ENCODE results near the gene MAP3K2.

MAP3K2 gene

GRCh38 chr2:127414638-127415592 is 27.1 kb upstream of the MAP3K2 start:
- H4K20me1 ChIP-seq (ENCODE audit: insufficient read depth, low read length, poor library complexity, severe bottlenecking): no peaks in the 10 kb centered on the region
- no peak for TF ChIP-seq CTCF (conservative IDR thresholded peaks at IDR 0.05; ENCODE audit: low read length)
- no peak for TF ChIP-seq EZH2phosphoT487 (IDR thresholded peaks at IDR 0.05; ENCODE audit: borderline replicate concordance)
- 0 out of 2 replicates have a peak, but pooled peaks cover 3% of the 10 kb centered on the region for H3F3A ChIP-seq (ENCODE audit: low read depth)
- no peaks in the 10 kb centered on the region for H3K79me2 ChIP-seq (ENCODE audit: insufficient read depth, low read length)
- H3K4me2 ChIP-seq (ENCODE audit: low read depth, low read length, poor library complexity, severe bottlenecking): no peak overlapping the region
- peaks cover 9% of the 10 kb centered on the region for H3K4me1 ChIP-seq (ENCODE audit: insufficient read depth, low read length, poor library complexity, severe bottlenecking)
- H3K9me2 ChIP-seq (replicated peaks; ENCODE audit: low read depth, low read length): no peaks in the 10 kb centered on the region
- H2AFZ ChIP-seq (ENCODE audit: low read length): no peak overlapping the region
- no peaks in the 10 kb centered on the region for H3K27me3 ChIP-seq (ENCODE audit: insufficient read depth, low read length, poor library complexity, severe bottlenecking)
- H3K9me3 ChIP-seq (ENCODE audit: insufficient read depth, low read depth, low read length): no peaks in the 10 kb centered on the region
- no peak overlapping the region for H3K9ac ChIP-seq (ENCODE audit: low read depth, low read length, poor library complexity, severe bottlenecking)
- no peak overlapping the region for H3K4me3 ChIP-seq (ENCODE audit: low read length, poor library complexity, severe bottlenecking)
- H3K36me3 ChIP-seq (ENCODE audit: insufficient read depth, low read length): no peaks in the 10 kb centered on the region

- H3K9me2 ChIP-seq (replicated peaks; ENCODE audit: low read depth, low read length): no peaks in the 10 kb centered on the region
- H3K4me2 ChIP-seq (ENCODE audit: low read depth, low read length, poor library complexity, severe bottlenecking): no peak overlapping the region
- H3K4me1 ChIP-seq (ENCODE audit: insufficient read depth, low read length, poor library complexity, severe bottlenecking): peaks cover 9% of the 10 kb centered on the region
- no peaks in the 10 kb centered on the region for H3K79me2 ChIP-seq (ENCODE audit: insufficient read depth, low read length)
- no peak overlapping the region for H3K4me3 ChIP-seq (ENCODE audit: low read length, poor library complexity, severe bottlenecking)
- H4K20me1 ChIP-seq (ENCODE audit: insufficient read depth, low read length, poor library complexity, severe bottlenecking): no peaks in the 10 kb centered on the region
- no peak overlapping the region for H3K9ac ChIP-seq (ENCODE audit: low read depth, low read length, poor library complexity, severe bottlenecking)
- H3K9me3 ChIP-seq (ENCODE audit: insufficient read depth, low read depth, low read length): no peaks in the 10 kb centered on the region
- 0 out of 2 replicates have a peak, but pooled peaks cover 3% of the 10 kb centered on the region for H3F3A ChIP-seq (ENCODE audit: low read depth)
- no peak overlapping the region for H2AFZ ChIP-seq (ENCODE audit: low read length)
- no peaks in the 10 kb centered on the region for H3K36me3 ChIP-seq (ENCODE audit: insufficient read depth, low read length)
- H3K27me3 ChIP-seq (ENCODE audit: insufficient read depth, low read length, poor library complexity, severe bottlenecking): no peaks in the 10 kb centered on the region
- TF ChIP-seq EZH2phosphoT487 (IDR thresholded peaks at IDR 0.05; ENCODE audit: borderline replicate concordance) (no peak), CTCF (conservative IDR thresholded peaks at IDR 0.05; ENCODE audit: low read length) (no peak)
Observed at GRCh38 chr2:127413782-127414637, 26.2 kb upstream of the MAP3K2 start.

- no peak for TF ChIP-seq EZH2phosphoT487 (IDR thresholded peaks at IDR 0.05; ENCODE audit: borderline replicate concordance)
- no peak for TF ChIP-seq CTCF (conservative IDR thresholded peaks at IDR 0.05; ENCODE audit: low read length)
- H3K79me2 ChIP-seq (ENCODE audit: insufficient read depth, low read length): no peaks in the 10 kb centered on the region
- H3K36me3 ChIP-seq (ENCODE audit: insufficient read depth, low read length): no peaks in the 10 kb centered on the region
- no peak overlapping the region for H2AFZ ChIP-seq (ENCODE audit: low read length)
- H3K4me1 ChIP-seq (ENCODE audit: insufficient read depth, low read length, poor library complexity, severe bottlenecking): peaks cover 12% of the 10 kb centered on the region
- H4K20me1 ChIP-seq (ENCODE audit: insufficient read depth, low read length, poor library complexity, severe bottlenecking): no peaks in the 10 kb centered on the region
- H3K9ac ChIP-seq (ENCODE audit: low read depth, low read length, poor library complexity, severe bottlenecking): no peak overlapping the region
- no peaks in the 10 kb centered on the region for H3K27me3 ChIP-seq (ENCODE audit: insufficient read depth, low read length, poor library complexity, severe bottlenecking)
- H3F3A ChIP-seq (ENCODE audit: low read depth): peaks cover 3% of the 10 kb centered on the region; the same call in 1 of the 2 replicates
- no peaks in the 10 kb centered on the region for H3K9me2 ChIP-seq (replicated peaks; ENCODE audit: low read depth, low read length)
- H3K9me3 ChIP-seq (ENCODE audit: insufficient read depth, low read depth, low read length): no peaks in the 10 kb centered on the region
- no peak overlapping the region for H3K4me3 ChIP-seq (ENCODE audit: low read length, poor library complexity, severe bottlenecking)
- no peak overlapping the region for H3K4me2 ChIP-seq (ENCODE audit: low read depth, low read length, poor library complexity, severe bottlenecking)
Observed at GRCh38 chr2:127413200-127413599, 25.4 kb upstream of the MAP3K2 start.

Data from Loucy (cell line).